PC-3 (cell line): ENCODE results near the gene KAZN. TPM values are rescaled to one million over a fixed set of nuclear protein-coding genes. Genes with fewer than 3 reads are reported as not detected.
A peak's percentile ranks its signal among the peaks of the same experiment; 100 is the strongest.

Experiments used
- ATAC-seq: fragments of 200-7000 bp; cut with Tn5 transposase; 2 replicates; pipeline ENCODE4 v1.9.1; 2020; ENCODE audit warnings: mild to moderate bottlenecking, moderate library complexity
- BruUV-seq: library from RNA; stranded (reverse); fragments of 400-500 nt; replicated peaks from 2 replicates; lab custom pipeline; 2021; lab: Mats Ljungman, UMichigan
- CTCF ChIA-PET: fragments of 300-600 bp; sonication (Branson Sonifier 250); formaldehyde crosslinking; loops from one replicate; lab custom pipeline; 2022; ENCODE audit warnings: antibody characterized with exemption; lab: Charles Lee
- POLR2A ChIA-PET: fragments of 300-600 bp; sonication (Branson Sonifier 250); formaldehyde crosslinking; loops from one replicate; lab custom pipeline; 2022; ENCODE audit warnings: antibody characterized with exemption; ENCODE audit not compliant: unreplicated experiment; lab: Charles Lee
- DNase-seq: peaks from one replicate; pipeline ENCODE4 v3.0.0-alpha.2; 2015
- H2AFZ ChIP-seq: fragments of 300-600 bp; sonication (generic); 2 replicates; pipeline ENCODE4 v1.6.0; 2016; ENCODE audit warnings: antibody characterized with exemption, low read length
- H3F3A ChIP-seq: fragments of 300-600 bp; sonication (generic); one replicate; pipeline ENCODE4 v1.6.0; 2017; ENCODE audit warnings: antibody characterized with exemption, low read length, control low read depth, mild to moderate bottlenecking; ENCODE audit not compliant: unreplicated experiment
- H3K27ac ChIP-seq: fragments of 300-600 bp; sonication (generic); 2 replicates; pipeline ENCODE4 v1.5.1; 2016; ENCODE audit warnings: mild to moderate bottlenecking, low read length
- H3K27me3 ChIP-seq: fragments of 300-600 bp; sonication (generic); 2 replicates; pipeline ENCODE4 v1.6.1; 2016; ENCODE audit warnings: low read length, mixed read lengths
- H3K36me3 ChIP-seq: fragments of 300-600 bp; sonication (generic); 2 replicates; pipeline ENCODE4 v1.6.1; 2016; ENCODE audit warnings: low read depth, mixed run types, low read length, mixed read lengths
- H3K4me1 ChIP-seq: fragments of 300-600 bp; sonication (generic); 2 replicates; pipeline ENCODE4 v1.5.1; 2016; ENCODE audit warnings: low read length; ENCODE audit not compliant: insufficient read depth
- H3K4me2 ChIP-seq: fragments of 300-600 bp; sonication (generic); 2 replicates; pipeline ENCODE4 v1.6.0; 2016; ENCODE audit warnings: low read length
- H3K4me3 ChIP-seq: fragments of 300-600 bp; sonication (generic); 2 replicates; pipeline ENCODE4 v1.5.1; 2016; ENCODE audit warnings: mild to moderate bottlenecking, low read length, mixed read lengths
- H3K79me2 ChIP-seq: fragments of 300-600 bp; sonication (generic); 2 replicates; pipeline ENCODE4 v1.6.1; 2017; ENCODE audit warnings: low read length, mixed read lengths
- H3K9ac ChIP-seq: fragments of 300-600 bp; sonication (generic); 2 replicates; pipeline ENCODE4 v1.6.0; 2016; ENCODE audit warnings: mild to moderate bottlenecking, low read length
- H3K9me2 ChIP-seq: fragments of 300-600 bp; sonication (generic); replicated peaks from 2 replicates; pipeline ENCODE4 v1.6.1; 2016; ENCODE audit warnings: mixed run types, low read length, mixed read lengths
- H3K9me3 ChIP-seq: fragments of 300-600 bp; sonication (generic); 2 replicates; pipeline ENCODE4 v1.6.1; 2016; ENCODE audit warnings: low read length, mixed read lengths
- H4K20me1 ChIP-seq: fragments of 300-600 bp; sonication (generic); 2 replicates; pipeline ENCODE4 v1.6.1; 2016; ENCODE audit warnings: low read length, mixed read lengths
- CTCF ChIP-seq: fragments of 300-600 bp; sonication (generic); conservative IDR thresholded peaks from 2 replicates; pipeline ENCODE4 v1.5.1; 2017; ENCODE audit warnings: antibody characterized with exemption, low read depth, mild to moderate bottlenecking, low read length
- EZH2 ChIP-seq: fragments of 300-600 bp; sonication (generic); IDR thresholded peaks from one replicate; pipeline ENCODE4 v1.6.1; 2017; ENCODE audit warnings: antibody characterized with exemption, mild to moderate bottlenecking, low read length; ENCODE audit not compliant: unreplicated experiment
- EZH2phosphoT487 ChIP-seq: fragments of 300-600 bp; sonication (generic); IDR thresholded peaks from 2 replicates; pipeline ENCODE4 v1.6.1; 2018; ENCODE audit warnings: mild to moderate bottlenecking, antibody characterized with exemption, low read length, borderline replicate concordance
- intact Hi-C: fragments of 100-400 bp; cut with micrococcal nuclease; formaldehyde crosslinking; loops from 2 replicates; pipeline ENCODE4 v1.9.0; 2023
- total RNA-seq: library from RNA; depleted of rRNA; stranded (reverse); fragments of >200 nt; gene quantifications from 2 replicates; pipeline ENCODE4 v1.2.3, GENCODE V29; 2014

Gene KAZN
- total RNA-seq, 1 experiment from 2014 or later, result 2.0 TPM

- TF ChIP-seq CTCF (no peak), EZH2phosphoT487 (no peak), EZH2 (no peak)
- Histone ChIP-seq H2AFZ (no peak overlapping the region), H3K79me2 (no peaks in the 10 kb centered on the region), H3K36me3 (no peaks in the 10 kb centered on the region), H3K27me3 (no peaks in the 10 kb centered on the region), H3K4me1 (peaks cover 11% of the 10 kb centered on the region; the same call in 1 of the 2 replicates), H3K9me2 (no peaks in the 10 kb centered on the region), H3K27ac (no peak overlapping the region), H3K4me2 (no peak overlapping the region), H3K9me3 (no peaks in the 10 kb centered on the region), H3F3A (no peaks in the 10 kb centered on the region), H4K20me1 (no peaks in the 10 kb centered on the region), H3K4me3 (no peak overlapping the region), H3K9ac (no peak overlapping the region)
- ChIA-PET CTCF (no interaction called here), POLR2A (no interaction called here)
- no TSS peak for BruUV-seq
- ATAC-seq (no peak), DNase-seq (no peak)
- intact Hi-C loops, result loop anchor here (5.0 kb wide), 2 partner anchors 422 to 1062 kb away; no protein-coding TSS in a partner anchor
These were observed 431.3 kb downstream of the KAZN start for GRCh38 chr1:15029786-15030185.

GRCh38 chr1:15031251-15031933, 432.9 kb downstream of the KAZN start:
- ChIA-PET CTCF (no interaction called here), POLR2A (no interaction called here)
- Histone ChIP-seq H3K27me3 (no peaks in the 10 kb centered on the region), H3K4me1 (peaks cover 11% of the 10 kb centered on the region; the same call in 1 of the 2 replicates), H3K36me3 (no peaks in the 10 kb centered on the region), H2AFZ (no peak overlapping the region), H3K27ac (no peak overlapping the region), H4K20me1 (no peaks in the 10 kb centered on the region), H3K79me2 (no peaks in the 10 kb centered on the region), H3K9ac (no peak overlapping the region), H3K4me2 (no peak overlapping the region), H3K9me2 (no peaks in the 10 kb centered on the region), H3K4me3 (no peak overlapping the region), H3F3A (no peaks in the 10 kb centered on the region), H3K9me3 (no peaks in the 10 kb centered on the region)
- TF ChIP-seq EZH2 (no peak), EZH2phosphoT487 (no peak), CTCF (no peak)
- intact Hi-C loops, result no loop called here
- no TSS peak for BruUV-seq
- ATAC-seq (no peak), DNase-seq (no peak)

GRCh38 chr1:15033264-15033663, 434.8 kb downstream of the KAZN start:
- no peaks in the 10 kb centered on the region for H3K79me2 ChIP-seq
- no peaks in the 10 kb centered on the region for H3F3A ChIP-seq
- TF ChIP-seq CTCF (0 out of 2 replicates have a peak, but pooled peaks have one; percentile 16), EZH2phosphoT487 (no peak)
- no peaks in the 10 kb centered on the region for H3K9me3 ChIP-seq
- POLR2A ChIA-PET, result no interaction called here
- intact Hi-C loops, result no loop called here
- peak; percentile 54 for DNase-seq
- no peak overlapping the region for H3K4me2 ChIP-seq
- no peaks in the 10 kb centered on the region for H3K27me3 ChIP-seq
- BruUV-seq, result no TSS peak
- H3K9ac ChIP-seq, result no peak overlapping the region
- CTCF ChIA-PET, result interaction anchor here (0.6 kb wide), 3 partner anchors 117 to 268 kb away, joined by 3 to 4 read pairs (median 3); no protein-coding TSS in a partner anchor
- H3K27ac ChIP-seq, result no peak overlapping the region
- peak; percentile 20; the same call in 1 of the 2 replicates for ATAC-seq
- H3K4me3 ChIP-seq, result no peak overlapping the region
- H3K36me3 ChIP-seq, result no peaks in the 10 kb centered on the region
- H4K20me1 ChIP-seq, result no peaks in the 10 kb centered on the region
- H2AFZ ChIP-seq, result no peak overlapping the region
- peaks cover 5% of the 10 kb centered on the region; the same call in 1 of the 2 replicates for H3K4me1 ChIP-seq
- H3K9me2 ChIP-seq, result no peaks in the 10 kb centered on the region
